Measurements from ENCODE around the gene SOX14. TPM values are rescaled to one million over a fixed set of nuclear protein-coding genes. Genes with fewer than 3 reads are reported as not detected.

SOX14 gene
- total RNA-seq, 6 experiments from 2014 or later = not detected

GRCh38 chr3:137746808-137747207 is 17.3 kb upstream of the SOX14 start:
- H3K27ac Mint-ChIP-seq = no peak overlapping the region
- TF ChIP-seq CTCF (IDR thresholded peaks at IDR 0.05) = no peak
- DNase-seq = no peak
- H3K4me3 Mint-ChIP-seq = no peak overlapping the region
- peaks cover 23% of the 10 kb centered on the region for H3K9me3 Mint-ChIP-seq
- no peaks in the 10 kb centered on the region for H3K4me1 Mint-ChIP-seq (ENCODE audit: low read depth)
- H3K27me3 Mint-ChIP-seq (ENCODE audit: insufficient read depth) = no peaks in the 10 kb centered on the region
- no peaks in the 10 kb centered on the region for H3K36me3 Mint-ChIP-seq (ENCODE audit: low read depth)

GRCh38 chr3:137759505-137759904 is 4.6 kb upstream of the SOX14 start:
- H3K9me3 Mint-ChIP-seq = no peaks in the 10 kb centered on the region
- DNase-seq = no peak
- H3K4me3 Mint-ChIP-seq = no peak overlapping the region
- H3K36me3 Mint-ChIP-seq (ENCODE audit: low read depth) = no peaks in the 10 kb centered on the region
- peaks cover 36% of the 10 kb centered on the region for H3K27me3 Mint-ChIP-seq (ENCODE audit: insufficient read depth)
- TF ChIP-seq CTCF (IDR thresholded peaks at IDR 0.05) = no peak
- H3K27ac Mint-ChIP-seq = no peak overlapping the region
- H3K4me1 Mint-ChIP-seq (ENCODE audit: low read depth) = no peaks in the 10 kb centered on the region

- Mint-ChIP-seq H3K4me3 (no peak overlapping the region), H3K4me1 (ENCODE audit: low read depth) (no peaks in the 10 kb centered on the region), H3K9me3 (no peaks in the 10 kb centered on the region), H3K27ac (no peak overlapping the region), H3K27me3 (ENCODE audit: insufficient read depth) (peaks cover 41% of the 10 kb centered on the region), H3K36me3 (ENCODE audit: low read depth) (no peaks in the 10 kb centered on the region)
- no peak for DNase-seq
- no peak for TF ChIP-seq CTCF (IDR thresholded peaks at IDR 0.05)
These were observed 3.6 kb upstream of the SOX14 start for GRCh38 chr3:137760341-137761098.

GRCh38 chr3:137761099-137761562 is 3.0 kb upstream of the SOX14 start:
- no peaks in the 10 kb centered on the region for H3K9me3 Mint-ChIP-seq
- no peak for TF ChIP-seq CTCF (IDR thresholded peaks at IDR 0.05)
- H3K4me3 Mint-ChIP-seq = no peak overlapping the region
- H3K36me3 Mint-ChIP-seq (ENCODE audit: low read depth) = no peaks in the 10 kb centered on the region
- H3K27ac Mint-ChIP-seq = no peak overlapping the region
- peaks cover 47% of the 10 kb centered on the region for H3K27me3 Mint-ChIP-seq (ENCODE audit: insufficient read depth)
- no peak for DNase-seq
- no peaks in the 10 kb centered on the region for H3K4me1 Mint-ChIP-seq (ENCODE audit: low read depth)

- no peak overlapping the region for H3K4me3 Mint-ChIP-seq
- peaks cover 54% of the 10 kb centered on the region for H3K27me3 Mint-ChIP-seq (ENCODE audit: insufficient read depth)
- no peaks in the 10 kb centered on the region for H3K9me3 Mint-ChIP-seq
- TF ChIP-seq CTCF (IDR thresholded peaks at IDR 0.05) = no peak
- H3K4me1 Mint-ChIP-seq (ENCODE audit: low read depth) = no peaks in the 10 kb centered on the region
- H3K27ac Mint-ChIP-seq = no peak overlapping the region
- no peak for DNase-seq
- no peaks in the 10 kb centered on the region for H3K36me3 Mint-ChIP-seq (ENCODE audit: low read depth)
These were observed 2.3 kb upstream of the SOX14 start for GRCh38 chr3:137761563-137762503.
